ENCODE data around the gene MED1. TPM values are rescaled to one million over a fixed set of nuclear protein-coding genes. Genes with fewer than 3 reads are reported as not detected.

MED1 gene
- total RNA-seq: 17.6 and 19.8 TPM in 2 replicates

GRCh38 chr17:39450847-39451581 lies at the start of gene MED1:
Gene MED1 (minus strand): TSS chr17:39451263. CDS start chr17:39451062, 201 bp downstream.

GRCh38 chr17:39461113-39461925 lies 10.3 kb upstream of the MED1 start, which contains the start of gene CDK12:
Gene CDK12 (plus strand): TSS chr17:39461486. CDS start chr17:39462072, 586 bp downstream.

GRCh38 chr17:39401412-39402243 lies 49.4 kb downstream of the MED1 start, which contains the start of gene FBXL20:
Gene FBXL20 (minus strand): TSS chr17:39401626. CDS start chr17:39401402, 224 bp downstream.

Other genes with a start within 250 kb of the MED1 start
- gene STAC2, start 225.3 kb downstream of the MED1 start, total RNA-seq: not detected in 2 replicates
- 8.2 and 9.2 TPM in 2 replicates for gene FBXL20, start 49.6 kb downstream of the MED1 start, total RNA-seq
- gene CDK12, start 10.2 kb upstream of the MED1 start, total RNA-seq: 15.9 and 22.0 TPM in 2 replicates
- not detected in 2 replicates for gene NEUROD2, start 156.7 kb upstream of the MED1 start, total RNA-seq
- gene PPP1R1B, start 175.7 kb upstream of the MED1 start, total RNA-seq: not detected in 2 replicates
- 39.5 and 70.1 TPM in 2 replicates for gene STARD3, start 185.9 kb upstream of the MED1 start, total RNA-seq
- gene TCAP, start 214.1 kb upstream of the MED1 start, total RNA-seq: under 0.01 and 0.35 TPM in 2 replicates
- 0.29 TPM in 1 of 2 replicates, not detected in the other for gene PNMT, start 217.2 kb upstream of the MED1 start, total RNA-seq
- 10.4 and 14.2 TPM in 2 replicates for gene PGAP3, start 236.8 kb upstream of the MED1 start, total RNA-seq
- gene ERBB2, start 248.8 kb upstream of the MED1 start, total RNA-seq: 40.1 and 47.0 TPM in 2 replicates